ENCODE data around the gene CACNA1I.

DNA sequence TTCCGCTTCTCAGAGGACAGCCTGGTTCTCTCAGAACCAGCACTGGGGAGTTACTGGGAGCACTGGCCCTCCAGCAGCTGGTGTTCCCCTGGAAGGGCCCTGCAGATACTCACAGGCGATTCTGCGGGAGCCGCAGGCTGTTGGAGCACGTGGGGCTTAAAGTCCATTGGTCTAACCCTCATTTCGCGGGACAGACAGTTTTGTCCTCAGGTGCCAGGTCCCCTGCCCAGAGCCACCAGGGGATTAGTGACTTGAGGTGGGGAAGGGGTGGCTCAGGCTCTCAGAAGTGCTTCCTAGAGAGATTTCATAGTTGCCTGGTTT, 53.9 kb downstream of the CACNA1I start:
- TF ChIP-seq POLR2A (IDR thresholded peaks at IDR 0.05) (no peak), CTCF (IDR thresholded peaks at IDR 0.05) (no peak)
